GM18520 (cell line): ENCODE results near the gene CADM3.

Experiments used
- ATAC-seq: cut with Tn5 transposase; IDR thresholded peaks from one replicate; pipeline ENCODE4 v1.9.1; 2021; ENCODE audit not compliant: unreplicated experiment

The CADM3 gene, protein sequence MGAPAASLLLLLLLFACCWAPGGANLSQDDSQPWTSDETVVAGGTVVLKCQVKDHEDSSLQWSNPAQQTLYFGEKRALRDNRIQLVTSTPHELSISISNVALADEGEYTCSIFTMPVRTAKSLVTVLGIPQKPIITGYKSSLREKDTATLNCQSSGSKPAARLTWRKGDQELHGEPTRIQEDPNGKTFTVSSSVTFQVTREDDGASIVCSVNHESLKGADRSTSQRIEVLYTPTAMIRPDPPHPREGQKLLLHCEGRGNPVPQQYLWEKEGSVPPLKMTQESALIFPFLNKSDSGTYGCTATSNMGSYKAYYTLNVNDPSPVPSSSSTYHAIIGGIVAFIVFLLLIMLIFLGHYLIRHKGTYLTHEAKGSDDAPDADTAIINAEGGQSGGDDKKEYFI

GRCh38 chr1:159171254-159171687 is at the start of gene CADM3:
TSS of gene CADM3 (plus strand) at chr1:159171615. CDS start at chr1:159171766, 151 bp downstream.
- ATAC-seq: no peak

DNA sequence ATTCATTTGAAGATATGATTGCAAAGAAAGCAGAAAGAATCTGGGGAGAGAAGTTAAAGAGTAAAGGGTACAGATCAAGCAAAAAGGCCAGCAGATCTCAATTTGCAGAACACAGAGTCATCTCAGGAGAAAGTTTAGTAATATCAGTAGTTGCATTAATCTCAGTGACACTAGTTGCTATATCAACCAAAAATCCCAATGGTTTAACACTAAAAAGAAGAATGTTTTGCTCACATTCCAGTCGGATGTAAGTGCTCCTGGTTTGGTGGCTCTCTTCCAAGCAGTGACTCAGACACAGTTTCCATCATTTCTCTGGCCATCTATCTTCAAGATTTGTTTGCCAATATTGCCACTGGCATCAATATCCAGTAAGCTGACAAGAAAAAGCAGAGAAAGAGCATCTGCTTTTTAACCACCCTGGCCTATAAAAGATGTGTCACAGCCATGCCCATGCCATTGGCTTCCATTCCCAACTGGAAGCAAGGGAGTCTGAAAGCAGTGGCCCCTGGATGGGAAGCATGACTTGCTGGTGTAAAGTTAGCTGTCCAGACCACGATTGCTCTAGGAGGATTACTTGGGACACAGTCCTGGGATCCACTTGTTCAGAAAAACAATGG is 49.3 kb upstream of the CADM3 start:
- peak; percentile 63 for ATAC-seq

DNA sequence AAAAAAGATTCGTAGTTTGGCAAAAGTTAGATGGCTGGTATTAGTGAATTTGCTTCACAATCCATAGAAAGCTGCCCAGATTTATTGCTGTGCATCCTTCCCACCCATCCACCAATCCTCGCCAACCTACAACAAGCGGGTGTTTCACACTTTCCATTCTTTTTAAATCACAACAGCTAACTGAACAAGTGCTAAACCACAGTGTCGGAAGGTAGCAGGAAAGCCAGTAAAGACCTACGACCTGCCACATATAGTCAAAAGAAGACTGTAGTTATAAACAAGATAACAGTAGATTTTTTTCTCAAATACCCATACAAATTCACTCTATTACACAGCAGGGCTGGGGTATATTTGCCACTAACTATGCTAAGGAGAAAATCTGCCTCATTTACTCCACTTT is 47.8 kb upstream of the CADM3 start:
- no peak for ATAC-seq

- ATAC-seq: no peak
Measured at GRCh38 chr1:159132271-159132881, 39.0 kb upstream of the CADM3 start.

DNA sequence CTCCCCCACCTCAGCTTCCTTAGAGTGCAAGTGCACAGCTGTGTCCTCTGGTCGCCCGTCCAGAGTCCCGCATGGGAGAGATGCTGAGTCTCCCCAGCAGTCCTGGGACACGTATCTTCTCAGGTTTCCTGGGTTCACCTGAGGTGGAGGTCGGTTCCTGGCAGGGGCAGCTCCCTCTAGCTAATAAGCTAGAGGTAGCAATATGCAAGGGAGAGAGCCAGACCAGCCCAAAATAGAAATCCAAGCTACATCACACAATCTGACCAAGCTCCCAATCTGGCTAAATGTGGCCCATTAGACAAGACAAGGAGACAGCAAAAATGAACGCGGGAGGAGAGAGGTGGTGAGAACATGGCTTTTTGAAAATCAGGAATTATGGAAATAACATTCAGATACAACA is 30.9 kb upstream of the CADM3 start:
- no peak for ATAC-seq

DNA sequence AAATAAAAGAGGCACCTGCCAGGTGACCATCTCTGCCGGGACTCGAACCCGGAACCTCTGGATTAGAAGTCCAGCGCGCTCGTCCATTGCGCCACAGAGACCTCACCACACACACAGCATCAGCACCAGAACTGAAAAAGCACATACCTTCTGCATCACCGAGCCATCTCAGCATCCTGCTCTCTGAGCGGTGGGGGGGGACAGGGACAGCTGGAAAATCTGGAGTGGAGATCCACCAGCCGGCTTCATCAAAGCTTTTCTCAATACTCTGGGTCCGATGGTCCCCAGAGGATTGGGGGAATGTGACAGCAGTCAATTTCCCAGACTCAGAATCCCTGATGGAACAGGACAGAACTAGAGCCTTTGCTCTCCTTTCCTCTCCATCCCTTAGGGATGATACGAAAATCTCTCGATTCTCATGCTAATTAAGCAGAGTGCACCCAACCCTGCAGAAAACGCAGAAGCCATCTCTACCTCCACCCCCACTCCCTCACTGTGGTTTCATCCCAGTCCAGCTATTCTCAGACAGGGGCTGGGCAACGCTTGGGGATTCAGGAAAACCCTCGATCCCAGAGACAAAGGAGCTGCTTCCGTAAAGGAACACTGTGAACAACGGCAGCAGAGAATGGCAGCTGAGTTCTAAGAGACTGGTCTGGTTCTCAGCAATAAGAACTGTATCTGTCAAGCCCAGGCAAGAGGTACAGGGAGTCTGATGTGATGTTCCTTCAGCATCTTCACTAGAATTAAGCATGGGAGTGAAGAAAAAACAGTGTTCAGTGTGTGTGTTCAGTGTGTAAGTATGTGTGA is 29.6 kb upstream of the CADM3 start:
- no peak for ATAC-seq

DNA sequence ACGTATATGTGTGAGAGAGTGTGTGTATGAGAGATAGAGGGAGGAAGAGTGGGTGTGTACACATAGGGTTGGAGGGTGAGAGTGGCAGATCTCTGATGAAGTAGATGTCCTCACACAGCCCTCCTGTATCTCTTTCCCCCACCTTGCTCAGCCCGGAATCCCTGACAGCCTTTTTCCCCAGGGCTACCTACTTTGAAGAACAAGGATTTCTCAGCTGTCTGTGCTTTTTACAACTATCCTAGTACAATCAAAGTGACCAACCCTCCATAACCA is 29.1 kb upstream of the CADM3 start:
- no peak for ATAC-seq

DNA sequence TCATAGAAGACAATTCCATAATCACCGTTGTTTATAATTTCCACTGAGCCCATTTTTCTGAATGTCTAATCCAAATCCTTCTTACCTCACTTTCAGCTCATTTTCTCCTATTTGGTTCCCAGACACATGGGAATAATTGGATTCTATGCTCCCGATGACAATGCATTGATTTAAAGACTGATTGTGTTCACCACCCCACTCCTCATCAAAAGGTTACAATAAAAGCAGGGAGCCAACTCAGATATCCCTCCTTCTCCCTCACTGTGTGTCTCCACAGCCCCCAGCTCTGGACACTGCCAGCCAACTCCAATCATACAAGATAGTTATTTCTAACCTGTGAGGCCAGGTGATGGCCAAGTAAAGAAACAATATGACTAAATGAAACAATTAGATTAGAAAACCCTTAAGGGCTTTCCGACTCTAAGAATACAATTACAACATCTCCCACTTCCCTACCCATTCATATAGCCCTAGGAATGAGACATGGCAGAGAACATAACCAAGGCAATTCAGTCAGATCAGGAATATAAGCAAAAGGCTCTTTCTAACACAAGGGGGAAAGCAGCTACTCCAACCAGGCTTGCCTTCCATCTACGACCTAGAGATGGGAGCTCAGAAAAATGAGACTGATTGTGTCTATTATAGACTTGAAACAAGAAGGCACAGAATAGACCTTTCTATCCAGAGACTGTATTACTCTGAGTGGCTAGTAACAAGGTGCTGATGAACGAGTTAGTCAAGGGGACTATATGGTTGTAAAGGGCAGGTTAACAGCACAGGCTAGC is 28.5 kb upstream of the CADM3 start:
- no peak for ATAC-seq

DNA sequence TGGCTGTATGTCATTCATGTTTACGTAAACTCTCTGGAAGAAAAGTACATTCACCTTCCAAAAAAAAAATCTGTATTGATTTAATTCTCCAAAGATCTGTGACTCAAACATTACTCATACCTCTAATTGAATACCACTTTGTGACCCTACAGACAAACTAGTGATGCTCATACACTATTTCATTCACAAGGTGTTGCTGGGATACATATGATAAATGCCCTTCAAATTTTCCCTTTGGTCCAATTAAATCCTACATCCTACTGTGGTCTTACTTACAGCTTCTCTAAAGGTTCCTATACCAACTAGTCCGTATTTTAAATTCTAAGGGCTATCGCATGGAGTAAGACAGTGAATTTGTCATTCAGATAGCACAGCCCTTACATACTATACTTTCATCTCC is 26.8 kb upstream of the CADM3 start:
- ATAC-seq: no peak

DNA sequence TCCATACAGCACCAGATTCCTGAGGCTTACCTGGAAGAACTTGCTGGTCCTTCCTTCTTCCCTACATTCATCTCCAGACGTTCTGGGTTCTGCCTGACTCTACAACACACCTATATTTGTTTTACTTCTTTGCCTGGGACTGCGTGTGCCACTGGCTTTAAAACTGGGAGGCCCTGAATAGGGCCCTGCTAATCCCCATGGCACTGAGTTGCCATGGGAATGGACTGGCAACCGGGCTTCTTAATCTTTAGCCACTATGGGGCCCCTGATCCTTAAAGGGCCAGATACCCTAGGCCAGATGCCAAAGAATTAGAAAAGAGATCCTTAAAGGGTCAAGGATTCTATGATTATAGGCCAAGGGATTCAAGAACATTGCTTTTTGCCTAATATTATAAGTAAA is 24.4 kb upstream of the CADM3 start:
- ATAC-seq: no peak

DNA sequence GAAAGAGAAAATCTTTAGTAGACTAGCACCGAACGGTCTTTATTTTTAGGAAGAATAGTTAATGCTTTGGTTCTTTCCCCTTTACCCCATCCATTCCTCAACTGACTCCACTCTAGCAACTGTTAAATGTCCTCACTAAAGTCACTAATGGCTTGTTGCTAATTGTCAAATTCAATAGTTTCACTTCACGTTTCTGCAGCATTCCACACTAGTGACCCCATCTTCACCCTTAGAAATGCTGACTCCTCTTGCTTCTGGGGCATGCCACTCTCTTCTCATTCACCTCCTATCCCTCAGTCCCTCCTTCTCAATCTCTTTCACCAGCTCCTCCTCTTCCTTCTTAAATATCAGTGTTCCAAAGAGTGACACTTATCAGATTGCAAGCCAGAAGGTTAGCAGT is 19.4 kb upstream of the CADM3 start:
- no peak for ATAC-seq

GRCh38 chr1:159161001-159161718 is 10.3 kb upstream of the CADM3 start:
- peak; percentile 82 for ATAC-seq

GRCh38 chr1:159161719-159162026 is 9.7 kb upstream of the CADM3 start:
- ATAC-seq: no peak

- ATAC-seq: no peak
Measured at GRCh38 chr1:159162516-159163265, 8.7 kb upstream of the CADM3 start.

- no peak for ATAC-seq
Measured at GRCh38 chr1:159163614-159164228, 7.7 kb upstream of the CADM3 start.

DNA sequence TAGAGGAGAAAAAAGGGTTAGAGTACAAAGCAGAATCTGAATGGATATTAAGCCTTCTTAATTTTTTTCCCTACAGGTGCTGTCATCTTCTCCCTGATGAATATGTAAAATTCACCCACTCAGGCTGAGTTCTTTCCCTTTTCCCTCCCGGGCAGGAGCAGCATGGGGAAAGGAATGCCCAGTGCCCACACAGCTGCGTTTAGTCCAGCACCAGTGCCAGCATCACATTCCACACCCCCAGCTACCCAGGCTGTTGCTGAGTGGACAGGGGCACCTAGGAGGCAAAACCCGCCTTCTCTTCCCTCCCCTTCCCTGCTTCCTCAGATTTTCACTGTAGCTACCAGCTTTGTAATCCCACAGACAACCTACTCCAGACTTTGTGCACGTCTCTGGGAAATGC is 3.4 kb upstream of the CADM3 start:
- ATAC-seq: no peak

GRCh38 chr1:159170639-159171038 is 776 bp upstream of the CADM3 start:
- no peak for ATAC-seq

GRCh38 chr1:159171688-159172501 is 480 bp downstream of the CADM3 start:
- no peak for ATAC-seq
